ENCODE measurements around the gene FASN. TPM values are rescaled to one million over a fixed set of nuclear protein-coding genes. Genes with fewer than 3 reads are reported as not detected.
A peak's percentile ranks its signal among the peaks of the same experiment; 100 is the strongest.

The FASN gene
- total and polyA plus RNA-seq, 2 of the 13 experiments (the other 11 are each of a cell fraction or from before 2014, with no cell fraction given): 51.7 to 101 TPM

DNA sequence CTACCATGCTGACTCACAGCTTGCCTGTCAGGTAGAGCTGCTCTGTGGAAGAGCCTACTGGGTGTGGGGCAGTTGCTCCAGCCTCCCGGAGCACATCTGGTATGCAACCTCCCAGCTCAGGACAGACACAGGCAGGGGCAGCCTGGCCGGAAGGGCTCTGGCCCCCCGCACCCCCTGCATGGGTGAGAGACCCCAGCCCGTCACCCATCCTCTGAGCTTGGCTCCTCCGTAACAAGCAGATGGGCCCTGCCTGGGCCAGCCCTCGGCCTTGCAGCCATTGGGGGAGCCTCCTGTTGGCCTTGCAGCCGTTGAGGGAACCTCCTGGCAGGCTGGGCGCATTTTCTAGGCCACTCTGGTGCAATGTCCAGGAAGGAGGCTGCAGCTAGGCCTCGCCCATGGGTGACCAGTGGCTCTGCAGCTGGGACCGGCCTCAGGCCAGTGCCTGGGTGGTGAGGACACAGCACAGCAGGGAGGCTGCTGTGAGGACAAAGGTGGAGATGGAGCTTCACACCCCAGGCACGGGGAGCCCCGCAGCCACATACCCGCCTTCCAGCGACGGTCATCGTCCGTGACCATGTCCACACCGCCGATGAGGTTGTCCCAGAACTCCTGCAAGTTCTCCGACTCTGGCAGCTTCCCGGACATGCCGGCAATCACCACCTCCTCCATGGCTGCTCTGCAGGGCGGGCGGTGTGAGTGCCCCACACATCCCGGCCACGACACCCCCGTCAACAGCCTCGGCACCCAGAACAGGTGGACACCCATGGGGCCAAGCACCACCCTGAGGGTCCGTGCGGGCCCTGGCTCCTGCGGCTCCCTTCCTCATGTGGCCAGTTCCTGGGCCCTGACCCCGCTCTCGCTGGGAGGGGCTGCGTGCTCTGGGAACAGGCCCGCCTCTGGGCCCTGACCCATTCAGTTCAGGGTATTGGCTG is 2.0 kb downstream of the FASN start (continued):
- TF ChIP-seq, protein P1, sequence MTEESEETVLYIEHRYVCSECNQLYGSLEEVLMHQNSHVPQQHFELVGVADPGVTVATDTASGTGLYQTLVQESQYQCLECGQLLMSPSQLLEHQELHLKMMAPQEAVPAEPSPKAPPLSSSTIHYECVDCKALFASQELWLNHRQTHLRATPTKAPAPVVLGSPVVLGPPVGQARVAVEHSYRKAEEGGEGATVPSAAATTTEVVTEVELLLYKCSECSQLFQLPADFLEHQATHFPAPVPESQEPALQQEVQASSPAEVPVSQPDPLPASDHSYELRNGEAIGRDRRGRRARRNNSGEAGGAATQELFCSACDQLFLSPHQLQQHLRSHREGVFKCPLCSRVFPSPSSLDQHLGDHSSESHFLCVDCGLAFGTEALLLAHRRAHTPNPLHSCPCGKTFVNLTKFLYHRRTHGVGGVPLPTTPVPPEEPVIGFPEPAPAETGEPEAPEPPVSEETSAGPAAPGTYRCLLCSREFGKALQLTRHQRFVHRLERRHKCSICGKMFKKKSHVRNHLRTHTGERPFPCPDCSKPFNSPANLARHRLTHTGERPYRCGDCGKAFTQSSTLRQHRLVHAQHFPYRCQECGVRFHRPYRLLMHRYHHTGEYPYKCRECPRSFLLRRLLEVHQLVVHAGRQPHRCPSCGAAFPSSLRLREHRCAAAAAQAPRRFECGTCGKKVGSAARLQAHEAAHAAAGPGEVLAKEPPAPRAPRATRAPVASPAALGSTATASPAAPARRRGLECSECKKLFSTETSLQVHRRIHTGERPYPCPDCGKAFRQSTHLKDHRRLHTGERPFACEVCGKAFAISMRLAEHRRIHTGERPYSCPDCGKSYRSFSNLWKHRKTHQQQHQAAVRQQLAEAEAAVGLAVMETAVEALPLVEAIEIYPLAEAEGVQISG (CRISPR knock-in tag; IDR thresholded peaks at IDR 0.05): peak; percentile 33; the same call in 1 of the 2 replicates
- TF ChIP-seq, protein P2, sequence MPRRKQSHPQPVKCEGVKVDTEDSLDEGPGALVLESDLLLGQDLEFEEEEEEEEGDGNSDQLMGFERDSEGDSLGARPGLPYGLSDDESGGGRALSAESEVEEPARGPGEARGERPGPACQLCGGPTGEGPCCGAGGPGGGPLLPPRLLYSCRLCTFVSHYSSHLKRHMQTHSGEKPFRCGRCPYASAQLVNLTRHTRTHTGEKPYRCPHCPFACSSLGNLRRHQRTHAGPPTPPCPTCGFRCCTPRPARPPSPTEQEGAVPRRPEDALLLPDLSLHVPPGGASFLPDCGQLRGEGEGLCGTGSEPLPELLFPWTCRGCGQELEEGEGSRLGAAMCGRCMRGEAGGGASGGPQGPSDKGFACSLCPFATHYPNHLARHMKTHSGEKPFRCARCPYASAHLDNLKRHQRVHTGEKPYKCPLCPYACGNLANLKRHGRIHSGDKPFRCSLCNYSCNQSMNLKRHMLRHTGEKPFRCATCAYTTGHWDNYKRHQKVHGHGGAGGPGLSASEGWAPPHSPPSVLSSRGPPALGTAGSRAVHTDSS (CRISPR knock-in tag; conservative IDR thresholded peaks at IDR 0.05): no peak
- TF ChIP-seq BCL6 (CRISPR knock-in tag; IDR thresholded peaks at IDR 0.05): no peak
- TF ChIP-seq FOXP1 (IDR thresholded peaks at IDR 0.05): no peak
- TF ChIP-seq FOXP1 (CRISPR knock-in tag; IDR thresholded peaks at IDR 0.05): no peak
- no peak; the same call in 1 of the 2 replicates for TF ChIP-seq ZKSCAN5 (CRISPR knock-in tag; IDR thresholded peaks at IDR 0.05)
- TF ChIP-seq, protein P3, sequence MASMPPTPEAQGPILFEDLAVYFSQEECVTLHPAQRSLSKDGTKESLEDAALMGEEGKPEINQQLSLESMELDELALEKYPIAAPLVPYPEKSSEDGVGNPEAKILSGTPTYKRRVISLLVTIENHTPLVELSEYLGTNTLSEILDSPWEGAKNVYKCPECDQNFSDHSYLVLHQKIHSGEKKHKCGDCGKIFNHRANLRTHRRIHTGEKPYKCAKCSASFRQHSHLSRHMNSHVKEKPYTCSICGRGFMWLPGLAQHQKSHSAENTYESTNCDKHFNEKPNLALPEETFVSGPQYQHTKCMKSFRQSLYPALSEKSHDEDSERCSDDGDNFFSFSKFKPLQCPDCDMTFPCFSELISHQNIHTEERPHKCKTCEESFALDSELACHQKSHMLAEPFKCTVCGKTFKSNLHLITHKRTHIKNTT (CRISPR knock-in tag; IDR thresholded peaks at IDR 0.05): 0 out of 2 replicates have a peak, but pooled peaks have one; percentile 21
- TF ChIP-seq PLRG1 (conservative IDR thresholded peaks at IDR 0.05): no peak
- 0 out of 2 replicates have a peak, but pooled peaks have one; percentile 7 for TF ChIP-seq ZNF709 (CRISPR knock-in tag; IDR thresholded peaks at IDR 0.05)
- no peak for TF ChIP-seq NFYB (CRISPR knock-in tag; IDR thresholded peaks at IDR 0.05)
- TF ChIP-seq HOXA7 (CRISPR knock-in tag; IDR thresholded peaks at IDR 0.05): 0 out of 2 replicates have a peak, but pooled peaks have one; percentile 18
- no peak for TF ChIP-seq CENPX (CRISPR knock-in tag; IDR thresholded peaks at IDR 0.05)
- TF ChIP-seq TCF7L2 (IDR thresholded peaks at IDR 0.05; ENCODE audit: low read depth, low read length): no peak
- no peak for TF ChIP-seq XRCC5 (optimal IDR thresholded peaks at IDR 0.05; ENCODE audit: low read length)
- TF ChIP-seq FOXJ3 (CRISPR knock-in tag; IDR thresholded peaks at IDR 0.05; ENCODE audit: borderline replicate concordance): no peak
- TF ChIP-seq, protein P4, sequence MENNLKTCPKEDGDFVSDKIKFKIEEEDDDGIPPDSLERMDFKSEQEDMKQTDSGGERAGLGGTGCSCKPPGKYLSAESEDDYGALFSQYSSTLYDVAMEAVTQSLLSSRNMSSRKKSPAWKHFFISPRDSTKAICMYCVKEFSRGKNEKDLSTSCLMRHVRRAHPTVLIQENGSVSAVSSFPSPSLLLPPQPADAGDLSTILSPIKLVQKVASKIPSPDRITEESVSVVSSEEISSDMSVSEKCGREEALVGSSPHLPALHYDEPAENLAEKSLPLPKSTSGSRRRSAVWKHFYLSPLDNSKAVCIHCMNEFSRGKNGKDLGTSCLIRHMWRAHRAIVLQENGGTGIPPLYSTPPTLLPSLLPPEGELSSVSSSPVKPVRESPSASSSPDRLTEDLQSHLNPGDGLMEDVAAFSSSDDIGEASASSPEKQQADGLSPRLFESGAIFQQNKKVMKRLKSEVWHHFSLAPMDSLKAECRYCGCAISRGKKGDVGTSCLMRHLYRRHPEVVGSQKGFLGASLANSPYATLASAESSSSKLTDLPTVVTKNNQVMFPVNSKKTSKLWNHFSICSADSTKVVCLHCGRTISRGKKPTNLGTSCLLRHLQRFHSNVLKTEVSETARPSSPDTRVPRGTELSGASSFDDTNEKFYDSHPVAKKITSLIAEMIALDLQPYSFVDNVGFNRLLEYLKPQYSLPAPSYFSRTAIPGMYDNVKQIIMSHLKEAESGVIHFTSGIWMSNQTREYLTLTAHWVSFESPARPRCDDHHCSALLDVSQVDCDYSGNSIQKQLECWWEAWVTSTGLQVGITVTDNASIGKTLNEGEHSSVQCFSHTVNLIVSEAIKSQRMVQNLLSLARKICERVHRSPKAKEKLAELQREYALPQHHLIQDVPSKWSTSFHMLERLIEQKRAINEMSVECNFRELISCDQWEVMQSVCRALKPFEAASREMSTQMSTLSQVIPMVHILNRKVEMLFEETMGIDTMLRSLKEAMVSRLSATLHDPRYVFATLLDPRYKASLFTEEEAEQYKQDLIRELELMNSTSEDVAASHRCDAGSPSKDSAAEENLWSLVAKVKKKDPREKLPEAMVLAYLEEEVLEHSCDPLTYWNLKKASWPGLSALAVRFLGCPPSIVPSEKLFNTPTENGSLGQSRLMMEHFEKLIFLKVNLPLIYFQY (CRISPR knock-in tag; IDR thresholded peaks at IDR 0.05; ENCODE audit: borderline replicate concordance): no peak
- TF ChIP-seq ARNT2 (CRISPR knock-in tag; IDR thresholded peaks at IDR 0.05; ENCODE audit: low read depth): no peak
- no peak for TF ChIP-seq ZSCAN30 (CRISPR knock-in tag; IDR thresholded peaks at IDR 0.05)

Measured in HepG2 (cell line).